ENCODE measurements around the gene CD72. TPM values are rescaled to one million over a fixed set of nuclear protein-coding genes. Genes with fewer than 3 reads are reported as not detected.
"Not testable (repeated sequence)": the region's sequence is repeated elsewhere in the genome, so short reads cannot be mapped to it uniquely, and the experiment has no call there.

Gene CD72
- total and polyA plus RNA-seq, 7 donors = 0.46 to 1.2 (median 0.66) TPM

DNA sequence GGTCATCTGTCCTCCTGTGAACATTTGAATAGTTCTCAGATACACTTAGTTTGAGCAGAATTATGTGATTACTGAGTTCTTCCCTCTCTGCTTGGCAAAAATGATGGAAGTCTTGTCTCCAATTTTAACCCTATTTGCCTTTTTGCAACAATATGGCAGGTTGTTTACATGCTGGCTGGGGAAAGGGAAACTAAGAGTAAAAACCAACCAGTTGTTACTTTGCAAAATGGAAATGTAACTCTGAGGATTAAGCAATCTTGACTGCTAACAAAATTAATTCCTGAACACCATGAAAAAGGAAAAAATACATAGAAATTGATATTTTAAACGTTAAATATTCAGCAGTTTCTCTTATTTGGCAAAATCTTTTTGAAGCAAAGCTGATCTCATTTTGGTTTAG, 21.4 kb upstream of the CD72 start:
- H3K27ac ChIP-seq = no peak overlapping the region
- intact Hi-C loops (cut with DNase I) = loop anchor here in 1 of 2 donors (10.0 kb wide), 2 partner anchors 155 to 655 kb away; no protein-coding TSS in a partner anchor
- no peak for ATAC-seq
- TF ChIP-seq, protein P1, sequence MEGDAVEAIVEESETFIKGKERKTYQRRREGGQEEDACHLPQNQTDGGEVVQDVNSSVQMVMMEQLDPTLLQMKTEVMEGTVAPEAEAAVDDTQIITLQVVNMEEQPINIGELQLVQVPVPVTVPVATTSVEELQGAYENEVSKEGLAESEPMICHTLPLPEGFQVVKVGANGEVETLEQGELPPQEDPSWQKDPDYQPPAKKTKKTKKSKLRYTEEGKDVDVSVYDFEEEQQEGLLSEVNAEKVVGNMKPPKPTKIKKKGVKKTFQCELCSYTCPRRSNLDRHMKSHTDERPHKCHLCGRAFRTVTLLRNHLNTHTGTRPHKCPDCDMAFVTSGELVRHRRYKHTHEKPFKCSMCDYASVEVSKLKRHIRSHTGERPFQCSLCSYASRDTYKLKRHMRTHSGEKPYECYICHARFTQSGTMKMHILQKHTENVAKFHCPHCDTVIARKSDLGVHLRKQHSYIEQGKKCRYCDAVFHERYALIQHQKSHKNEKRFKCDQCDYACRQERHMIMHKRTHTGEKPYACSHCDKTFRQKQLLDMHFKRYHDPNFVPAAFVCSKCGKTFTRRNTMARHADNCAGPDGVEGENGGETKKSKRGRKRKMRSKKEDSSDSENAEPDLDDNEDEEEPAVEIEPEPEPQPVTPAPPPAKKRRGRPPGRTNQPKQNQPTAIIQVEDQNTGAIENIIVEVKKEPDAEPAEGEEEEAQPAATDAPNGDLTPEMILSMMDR (IDR thresholded peaks at IDR 0.05) = no peak
- no peaks in the 10 kb centered on the region for H3K4me1 ChIP-seq
- no peak overlapping the region for H3K4me3 ChIP-seq
- H3K9me3 ChIP-seq = no peaks in the 10 kb centered on the region
- no peaks in the 10 kb centered on the region for H3K27me3 ChIP-seq (ENCODE audit: insufficient read depth in 3 of 3, low read length in 2 of 3)
- no peaks in the 10 kb centered on the region for H3K36me3 ChIP-seq (ENCODE audit: insufficient read depth in 1 of 2, low read depth in 1 of 2)
- no peak for DNase-seq
- 84 to 92% (median 91%) methylated on average over 1 of the region's 1 CpG for WGBS, 3 donors

DNA sequence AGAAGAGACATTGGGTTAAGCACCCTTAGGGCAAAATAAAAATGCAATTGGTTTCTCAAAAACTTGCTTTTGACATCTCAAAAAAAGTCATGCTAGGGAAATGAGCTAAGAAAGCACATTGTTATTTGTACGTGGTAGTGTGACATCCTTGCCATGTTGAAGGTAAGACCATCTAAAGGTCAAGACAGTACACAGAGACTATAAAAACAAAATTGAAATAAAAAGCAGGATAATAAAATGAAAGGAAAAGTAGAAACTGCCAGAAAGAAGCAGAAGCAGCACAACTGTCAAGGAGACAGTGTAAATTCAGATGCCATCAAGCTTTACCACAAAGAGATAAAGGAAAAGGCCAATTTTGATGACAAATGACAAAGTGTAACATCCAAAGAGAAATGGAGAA, 21.0 kb upstream of the CD72 start:
- not testable (repeated sequence) for ATAC-seq; H3K36me3 ChIP-seq (ENCODE audit: insufficient read depth in 1 of 2, low read depth in 1 of 2); H3K27ac ChIP-seq; H3K4me1 ChIP-seq; H3K4me3 ChIP-seq; H3K9me3 ChIP-seq; H3K27me3 ChIP-seq (ENCODE audit: insufficient read depth in 3 of 3, low read length in 2 of 3); DNase-seq
- WGBS, 3 donors = 60 to 96% (median 82%) methylated on average over 1 of the region's 1 CpG
- intact Hi-C loops (cut with DNase I) = loop anchor here in 1 of 2 donors (10.0 kb wide), 1 partner anchor 656 kb away; no protein-coding TSS in a partner anchor

DNA sequence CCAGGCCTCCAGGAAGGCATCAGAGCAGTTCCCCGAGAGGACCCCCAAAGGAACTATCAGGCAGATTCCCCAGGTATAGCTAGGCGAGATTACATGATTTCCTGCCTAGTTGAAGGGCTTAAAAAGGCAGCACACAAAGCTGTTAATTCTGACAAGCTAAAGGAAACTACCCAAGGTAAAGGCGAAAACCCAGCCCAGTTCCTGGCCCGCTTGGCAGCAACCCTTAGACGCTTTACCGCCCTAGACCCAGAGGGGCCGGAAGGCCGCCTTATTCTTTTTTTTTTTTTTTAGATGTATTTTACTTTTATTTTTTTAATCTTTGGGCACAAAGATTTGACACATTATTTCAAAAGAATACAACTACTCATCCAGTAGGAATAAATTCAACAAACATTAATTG, 20.5 kb upstream of the CD72 start:
- intact Hi-C loops (cut with DNase I) = loop anchor here in 1 of 2 donors (10.0 kb wide), 1 partner anchor 656 kb away; no protein-coding TSS in a partner anchor
- not testable (repeated sequence) for DNase-seq; ATAC-seq; H3K36me3 ChIP-seq (ENCODE audit: insufficient read depth in 1 of 2, low read depth in 1 of 2); H3K9me3 ChIP-seq; H3K27me3 ChIP-seq (ENCODE audit: insufficient read depth in 3 of 3, low read length in 2 of 3); H3K4me3 ChIP-seq; H3K4me1 ChIP-seq; H3K27ac ChIP-seq
- 68 to 78% (median 73%) methylated on average over 7 of the region's 8 CpGs for WGBS, 3 donors

DNA sequence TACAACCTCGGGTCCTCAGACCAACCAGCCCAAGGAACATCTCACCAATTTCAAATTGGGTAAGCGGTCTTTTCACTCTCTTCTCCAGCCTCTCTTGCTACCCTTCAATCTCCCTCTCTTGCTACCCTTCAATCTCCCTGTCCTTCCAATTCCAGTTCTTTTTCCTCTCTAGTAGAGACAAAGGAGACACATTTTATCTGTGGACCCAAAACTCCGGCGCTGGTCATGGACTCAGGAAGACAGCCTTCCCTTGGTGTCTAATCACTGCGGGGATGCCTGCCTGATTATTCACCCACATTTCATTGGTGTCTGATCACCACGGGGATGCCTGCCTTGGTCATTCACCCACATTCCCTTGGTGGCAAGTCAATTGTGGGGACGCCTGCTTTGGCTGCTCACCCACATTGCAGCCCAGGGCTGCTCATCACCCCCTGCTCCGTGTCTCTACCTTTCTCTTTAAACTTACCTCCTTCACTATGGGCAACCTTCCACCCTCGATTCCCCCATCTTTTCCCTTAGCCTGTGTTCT, 19.3 kb upstream of the CD72 start:
- not testable (repeated sequence) for DNase-seq; ATAC-seq; H3K4me3 ChIP-seq; H3K36me3 ChIP-seq (ENCODE audit: insufficient read depth in 1 of 2, low read depth in 1 of 2); H3K27me3 ChIP-seq (ENCODE audit: insufficient read depth in 3 of 3, low read length in 2 of 3); H3K4me1 ChIP-seq; H3K9me3 ChIP-seq; H3K27ac ChIP-seq
- intact Hi-C loops (cut with DNase I) = loop anchor here in 1 of 2 donors (10.0 kb wide), 1 partner anchor 657 kb away; no protein-coding TSS in a partner anchor
- WGBS, 3 donors = 91 to 95% (median 95%) methylated on average over 9 of the region's 9 CpGs

DNA sequence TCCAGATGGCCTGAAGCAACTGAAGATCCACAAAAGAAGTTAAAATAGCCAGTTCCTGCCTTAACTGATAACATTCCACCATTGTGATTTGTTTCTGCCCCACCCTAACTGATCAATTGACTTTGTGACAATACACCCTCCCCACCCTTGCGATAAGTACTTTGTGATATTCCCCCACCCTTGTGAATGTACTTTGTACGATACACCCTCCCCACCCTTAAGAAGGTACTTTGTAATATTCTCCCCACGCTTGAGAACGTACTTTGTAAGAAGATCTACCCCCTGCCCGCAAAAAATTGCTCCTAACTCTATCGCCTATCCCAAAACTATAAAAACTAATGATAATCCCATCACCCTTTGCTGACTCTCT, 18.6 kb upstream of the CD72 start:
- 93 to 100% (median 97%) methylated on average over 6 of the region's 6 CpGs for WGBS, 3 donors
- not testable (repeated sequence) for H3K4me3 ChIP-seq; ATAC-seq; H3K9me3 ChIP-seq; H3K27me3 ChIP-seq (ENCODE audit: insufficient read depth in 3 of 3, low read length in 2 of 3); H3K4me1 ChIP-seq; H3K36me3 ChIP-seq (ENCODE audit: insufficient read depth in 1 of 2, low read depth in 1 of 2); DNase-seq
- intact Hi-C loops (cut with DNase I) = loop anchor here in 1 of 2 donors (10.0 kb wide), 1 partner anchor 658 kb away; no protein-coding TSS in a partner anchor
- peak overlapping the region; percentile 16 for H3K27ac ChIP-seq

DNA sequence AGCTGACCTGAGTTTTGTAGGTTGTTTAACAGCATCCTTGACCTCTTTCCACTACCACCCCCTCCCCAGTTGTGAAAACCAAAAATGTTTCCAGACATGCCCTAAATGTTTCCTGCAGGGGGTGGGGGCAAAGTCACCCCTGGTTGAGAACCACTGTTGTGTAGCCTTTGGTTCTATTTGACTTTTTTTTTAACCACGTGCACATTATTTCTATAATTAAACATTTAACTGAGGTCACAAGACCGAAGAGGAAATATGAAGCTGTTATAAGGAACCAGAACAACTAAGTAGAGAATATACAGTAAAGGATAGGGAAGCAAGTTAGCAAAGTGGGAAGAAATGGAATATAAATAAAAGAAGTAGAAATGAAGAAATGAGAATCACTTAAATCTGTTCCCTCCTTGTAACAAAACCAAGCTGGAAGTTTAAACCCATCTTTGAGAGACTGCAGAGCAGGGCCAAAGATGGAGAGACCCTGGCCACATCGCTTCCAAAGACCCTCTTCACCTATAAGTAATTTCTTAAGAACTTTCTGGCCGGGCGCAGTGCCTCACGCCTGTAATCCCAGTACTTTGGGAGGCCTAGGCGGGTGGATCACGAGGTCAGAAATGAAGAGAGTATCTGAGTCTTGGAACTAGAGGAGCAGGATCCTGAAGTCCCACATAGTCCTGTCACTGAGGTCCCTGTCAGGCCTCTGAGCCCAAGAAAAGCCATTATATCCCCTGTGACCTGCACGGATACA, 18.1 kb upstream of the CD72 start:
- intact Hi-C loops (cut with DNase I) = loop anchor here in 1 of 2 donors (10.0 kb wide), 1 partner anchor 658 kb away; no protein-coding TSS in a partner anchor
- TF ChIP-seq, protein P1 (IDR thresholded peaks at IDR 0.05) = no peak
- H3K36me3 ChIP-seq (ENCODE audit: insufficient read depth in 1 of 2, low read depth in 1 of 2) = no peaks in the 10 kb centered on the region
- no peaks in the 10 kb centered on the region for H3K27me3 ChIP-seq (ENCODE audit: insufficient read depth in 3 of 3, low read length in 2 of 3)
- H3K4me3 ChIP-seq = no peak overlapping the region
- WGBS, 3 donors = 76 to 87% (median 84%) methylated on average over 9 of the region's 9 CpGs
- no peaks in the 10 kb centered on the region for H3K9me3 ChIP-seq
- no peaks in the 10 kb centered on the region for H3K4me1 ChIP-seq
- no peak for ATAC-seq
- no peak for DNase-seq
- peak overlapping the region; percentile 16 for H3K27ac ChIP-seq
